LHCN-M2 (cell line): ENCODE data around the gene MEG3. TPM values are rescaled to one million over a fixed set of nuclear protein-coding genes. Genes with fewer than 3 reads are reported as not detected.

Source experiments
- DNase-seq: peaks from one replicate; pipeline ENCODE4 v3.0.0-alpha.2; 2012; ENCODE audit warnings: low read depth
- total RNA-seq: library from RNA; depleted of rRNA; stranded (reverse); fragments of >200 nt; gene quantifications from 2 replicates; pipeline ENCODE4 v1.2.3, GENCODE V29; 2014

The MEG3 gene
- total RNA-seq, 1 experiment from 2014 or later: 80.9 TPM

GRCh38 chr14:100880271-100881101, 54.6 kb downstream of the MEG3 start:
- no peak for DNase-seq

- no peak for DNase-seq
Measured at GRCh38 chr14:100881211-100882025, 55.5 kb downstream of the MEG3 start.

GRCh38 chr14:100882026-100882967, 56.4 kb downstream of the MEG3 start:
- no peak for DNase-seq

- DNase-seq: no peak
Measured at GRCh38 chr14:100882991-100883788, 57.3 kb downstream of the MEG3 start.

GRCh38 chr14:100883789-100884101, 57.8 kb downstream of the MEG3 start:
- no peak for DNase-seq

GRCh38 chr14:100884456-100884855, 58.5 kb downstream of the MEG3 start:
- DNase-seq: no peak

- DNase-seq: no peak
Measured at GRCh38 chr14:100885196-100885595, 59.3 kb downstream of the MEG3 start.

GRCh38 chr14:100885617-100886016, 59.7 kb downstream of the MEG3 start:
- no peak for DNase-seq

GRCh38 chr14:100887728-100888335, 61.9 kb downstream of the MEG3 start:
- DNase-seq: no peak

- DNase-seq: no peak
Measured at GRCh38 chr14:100888789-100889315, 62.9 kb downstream of the MEG3 start.

GRCh38 chr14:100889641-100890040, 63.7 kb downstream of the MEG3 start:
- no peak for DNase-seq

GRCh38 chr14:100890061-100890850, 64.3 kb downstream of the MEG3 start:
- no peak for DNase-seq

GRCh38 chr14:100891051-100891450, 65.1 kb downstream of the MEG3 start:
- DNase-seq: no peak

GRCh38 chr14:100891501-100892445, 65.9 kb downstream of the MEG3 start:
- no peak for DNase-seq

GRCh38 chr14:100892496-100893227, 66.7 kb downstream of the MEG3 start:
- DNase-seq: no peak

- DNase-seq: no peak
Measured at GRCh38 chr14:100893228-100893601, 67.3 kb downstream of the MEG3 start.

- no peak for DNase-seq
Measured at GRCh38 chr14:100893760-100894159, 67.8 kb downstream of the MEG3 start.

- DNase-seq: no peak
Measured at GRCh38 chr14:100894416-100894815, 68.5 kb downstream of the MEG3 start.
